A549 treated with AZD9567 at 1 μM for 4 hours (cell line): ENCODE data around the gene FAM53B. TPM values are rescaled to one million over a fixed set of nuclear protein-coding genes. Genes with fewer than 3 reads are reported as not detected.

Experiments
- total RNA-seq: library from RNA; stranded (reverse); fragments of 200-300 nt; extraction: Qiagen RNA extraction; gene quantifications from 5 replicates; pipeline ENCODE4 v1.2.3, GENCODE V29; 2022; ENCODE audit not compliant: insufficient read depth

FAM53B gene
- total RNA-seq = 10.8 to 12.6 TPM (median 11.3 TPM) in 5 replicates

GRCh38 chr10:124744102-124745050 is at the start of gene FAM53B:
Gene FAM53B, minus strand, starts transcription at chr10:124744378. Its CDS starts 37,665 bp downstream, at chr10:124706713.

GRCh38 chr10:124791547-124792348 is 47.6 kb upstream of the FAM53B start, which contains the start of gene EEF1AKMT2:
Gene EEF1AKMT2, minus strand, starts transcription at chr10:124791887. Its CDS starts 54 bp downstream, at chr10:124791833.

Other genes starting within 250 kb of the FAM53B start
- gene EEF1AKMT2, start 47.5 kb upstream of the FAM53B start, total RNA-seq = 14.0 to 18.9 TPM (median 16.2 TPM) in 5 replicates
- 13.7 to 16.6 TPM (median 16.2 TPM) in 5 replicates for gene ABRAXAS2, start 57.4 kb upstream of the FAM53B start, total RNA-seq
- 7.3 to 14.8 TPM (median 9.7 TPM) in 5 replicates for gene ZRANB1, start 197.7 kb upstream of the FAM53B start, total RNA-seq